HG02981 (cell line): ENCODE measurements around the gene HAGH.

ENCODE experiments used
- ATAC-seq: cut with Tn5 transposase; IDR thresholded peaks from one replicate; pipeline ENCODE4 v1.9.1; 2021; ENCODE audit warnings: mild to moderate bottlenecking, moderate library complexity; ENCODE audit not compliant: unreplicated experiment

HAGH gene

GRCh38 chr16:1832838-1833454 is 6.3 kb upstream of the HAGH start:
- no peak for ATAC-seq

- no peak for ATAC-seq
Observed at GRCh38 chr16:1831186-1832075, 4.8 kb upstream of the HAGH start.

GRCh38 chr16:1830213-1830612 is 3.6 kb upstream of the HAGH start:
- ATAC-seq: no peak

- no peak for ATAC-seq
Observed at GRCh38 chr16:1828645-1829410, 2.2 kb upstream of the HAGH start.

- peak; percentile 30 for ATAC-seq
Observed at GRCh38 chr16:1825864-1826690, 548 bp downstream of the HAGH start.

- no peak for ATAC-seq
Observed at GRCh38 chr16:1825381-1825863, 1.2 kb downstream of the HAGH start.

GRCh38 chr16:1823821-1824220 is 2.8 kb downstream of the HAGH start:
- no peak for ATAC-seq

- no peak for ATAC-seq
Observed at GRCh38 chr16:1822801-1823200, 3.8 kb downstream of the HAGH start.

GRCh38 chr16:1821861-1822611 is 4.6 kb downstream of the HAGH start:
- no peak for ATAC-seq

GRCh38 chr16:1820946-1821290 is 5.7 kb downstream of the HAGH start:
- no peak for ATAC-seq

- no peak for ATAC-seq
Observed at GRCh38 chr16:1820096-1820945, 6.3 kb downstream of the HAGH start.

- ATAC-seq: no peak
Observed at GRCh38 chr16:1819611-1820010, 7.0 kb downstream of the HAGH start.

GRCh38 chr16:1818873-1819525 is 7.6 kb downstream of the HAGH start:
- ATAC-seq: no peak

GRCh38 chr16:1818204-1818872 is 8.3 kb downstream of the HAGH start:
- no peak for ATAC-seq

- no peak for ATAC-seq
Observed at GRCh38 chr16:1817716-1818115, 8.9 kb downstream of the HAGH start.

- no peak for ATAC-seq
Observed at GRCh38 chr16:1817276-1817589, 9.4 kb downstream of the HAGH start.

- no peak for ATAC-seq
Observed at GRCh38 chr16:1816396-1817275, 10.0 kb downstream of the HAGH start.
